H1 (cell line): ENCODE measurements around the gene LPP. TPM values are rescaled to one million over a fixed set of nuclear protein-coding genes. Genes with fewer than 3 reads are reported as not detected.
A peak's percentile ranks its signal among the peaks of the same experiment; 100 is the strongest.

Experiments
- CTCF ChIA-PET: fragments of 300-600 bp; sonication (Branson Sonifier 250); formaldehyde crosslinking; loops from one replicate; lab custom pipeline; 2021; ENCODE audit not compliant: partially characterized antibody; lab: Charles Lee
- POLR2A ChIA-PET: fragments of 300-600 bp; sonication (Branson Sonifier 250); formaldehyde crosslinking; loops from one replicate; lab custom pipeline; 2021; ENCODE audit warnings: inconsistent platforms; ENCODE audit not compliant: partially characterized antibody; lab: Charles Lee
- DNase-seq, 2 experiments: peaks; one replicate each; pipeline versions ENCODE4 v3.0.0 to v3.0.0-alpha.2; 2010 to 2022; ENCODE audit warnings: low spot score in 2 of 2, low read depth in 1 of 2, mixed read lengths in 1 of 2
- FAIRE-seq: peaks from 2 replicates; lab custom pipeline; 2011; peaks lifted over from hg19 to GRCh38; lab: Jason Lieb, UNC
- H2AFZ ChIP-seq: 2 replicates; pipeline ENCODE4 v1.8.1; 2012; ENCODE audit warnings: low read length, inconsistent platforms
- H2AK5ac ChIP-seq: 2 replicates; pipeline ENCODE4 v1.6.1; 2013; ENCODE audit warnings: low read depth, low read length
- H2BK120ac ChIP-seq: replicated peaks from 2 replicates; pipeline ENCODE3; 2013; ENCODE audit warnings: low read depth, low read length, inconsistent platforms
- H2BK12ac ChIP-seq: 2 replicates; pipeline ENCODE4 v1.6.1; 2013; ENCODE audit warnings: low read depth, low read length
- H2BK15ac ChIP-seq: 2 replicates; pipeline ENCODE4 v1.6.1; 2013; ENCODE audit warnings: low read length
- H2BK20ac ChIP-seq: 2 replicates; pipeline ENCODE4 v1.6.1; 2013; ENCODE audit warnings: low read length
- H2BK5ac ChIP-seq: 2 replicates; pipeline ENCODE4 v1.6.1; 2013; ENCODE audit warnings: low read depth, low read length
- H3K14ac ChIP-seq: 2 replicates; pipeline ENCODE4 v1.6.1; 2013; ENCODE audit warnings: inconsistent platforms; ENCODE audit not compliant: insufficient read length
- H3K18ac ChIP-seq: 2 replicates; pipeline ENCODE4 v1.6.1; 2013; ENCODE audit warnings: low read length; ENCODE audit errors: extremely low read depth
- H3K23ac ChIP-seq: 2 replicates; pipeline ENCODE4 v1.6.1; 2013; ENCODE audit warnings: inconsistent platforms; ENCODE audit not compliant: insufficient read length
- H3K23me2 ChIP-seq: 2 replicates; pipeline ENCODE4 v1.6.1; 2013; ENCODE audit warnings: low read depth, low read length
- H3K27ac ChIP-seq: 2 replicates; pipeline ENCODE4 v1.6.1; 2011; ENCODE audit warnings: low read depth, low read length, inconsistent platforms
- H3K27me3 ChIP-seq, 4 experiments: replicated peaks in 1 of 4; 1 replicate in 1 of 4; 2 replicates in 3 of 4; pipeline versions ENCODE4 v1.6.1 to v1.8.1; 2011 to 2013; ENCODE audit warnings: low read length in 3 of 4, mild to moderate bottlenecking in 3 of 4, inconsistent platforms in 2 of 4, mixed read lengths in 2 of 4, moderate library complexity in 1 of 4; ENCODE audit not compliant: control insufficient read depth in 3 of 4, insufficient read depth in 3 of 4; ENCODE audit errors: extremely low read depth in 1 of 4
- H3K36me3 ChIP-seq, 4 experiments: 2 replicates each; pipeline versions ENCODE4 v1.6.1 to v1.8.1; 2011 to 2013; ENCODE audit warnings: mild to moderate bottlenecking in 4 of 4, low read length in 3 of 4, moderate library complexity in 2 of 4, control low read depth in 1 of 4, inconsistent platforms in 1 of 4; ENCODE audit not compliant: insufficient read depth in 4 of 4, control insufficient read depth in 2 of 4
- H3K4ac ChIP-seq: replicated peaks from 2 replicates; pipeline ENCODE3; 2013; ENCODE audit warnings: low read length, low read depth, mixed read lengths, inconsistent platforms; ENCODE audit not compliant: insufficient read length
- H3K4me1 ChIP-seq, 4 experiments: replicated peaks in 1 of 4; 1 replicate in 1 of 4; 2 replicates in 3 of 4; pipeline versions ENCODE4 v1.6.1 to v1.8.1; 2011 to 2013; ENCODE audit warnings: low read length in 3 of 4, inconsistent platforms in 2 of 4, mixed read lengths in 1 of 4; ENCODE audit not compliant: insufficient read depth in 4 of 4, control insufficient read depth in 3 of 4
- H3K4me2 ChIP-seq, 2 experiments: 2 replicates each; pipeline versions ENCODE4 v1.6.1 to v1.8.1; 2011 to 2013; ENCODE audit warnings: low read depth in 2 of 2, low read length in 2 of 2, control low read depth in 1 of 2, inconsistent platforms in 1 of 2, mild to moderate bottlenecking in 1 of 2; ENCODE audit not compliant: insufficient read depth in 1 of 2
- H3K4me3 ChIP-seq, 4 experiments: fragments of 200-600, 300-600 bp in 1 of 4; sonication (generic), shearing (Covaris generic), sonication (Bioruptor Twin) in 1 of 4; 2 replicates each; pipeline versions ENCODE4 v1.5.1 to v1.8.1; 2011 to 2016; ENCODE audit warnings: low read length in 4 of 4, low read depth in 3 of 4, control low read depth in 2 of 4, inconsistent platforms in 2 of 4, mild to moderate bottlenecking in 2 of 4, mixed read lengths in 1 of 4, moderate library complexity in 1 of 4; ENCODE audit not compliant: insufficient read depth in 2 of 4; ENCODE audit errors: extremely low read depth in 1 of 4
- H3K56ac ChIP-seq: replicated peaks from 2 replicates; pipeline ENCODE3; 2013; ENCODE audit warnings: low read depth, mild to moderate bottlenecking, mixed read lengths, low read length, inconsistent platforms; ENCODE audit not compliant: insufficient read length
- H3K79me1 ChIP-seq: 2 replicates; pipeline ENCODE4 v1.6.1; 2013; ENCODE audit warnings: low read depth, low read length, control low read depth
- H3K79me2 ChIP-seq, 2 experiments: 2 replicates each; pipeline versions ENCODE4 v1.6.1 to v1.8.1; 2012 to 2013; ENCODE audit warnings: low read length in 2 of 2, mild to moderate bottlenecking in 2 of 2, inconsistent platforms in 1 of 2; ENCODE audit not compliant: insufficient read depth in 2 of 2, control insufficient read depth in 1 of 2
- H3K9ac ChIP-seq, 4 experiments: replicated peaks in 1 of 4; 1 replicate in 1 of 4; 2 replicates in 3 of 4; pipeline versions ENCODE4 v1.6.1 to v1.8.1; 2011 to 2013; ENCODE audit warnings: low read depth in 3 of 4, low read length in 3 of 4, control low read depth in 2 of 4, mild to moderate bottlenecking in 2 of 4, moderate library complexity in 2 of 4, inconsistent platforms in 1 of 4; ENCODE audit errors: extremely low read depth in 1 of 4
- H3K9me3 ChIP-seq, 2 experiments: 2 replicates each; pipeline versions ENCODE4 v1.6.1 to v1.8.1; 2012 to 2013; ENCODE audit warnings: mild to moderate bottlenecking in 2 of 2, moderate library complexity in 2 of 2, control low read depth in 1 of 2, inconsistent platforms in 1 of 2, low read depth in 1 of 2, low read length in 1 of 2, mixed read lengths in 1 of 2; ENCODE audit not compliant: insufficient read depth in 2 of 2
- H4K20me1 ChIP-seq, 2 experiments: replicated peaks in 1 of 2; 2 replicates each; pipeline versions ENCODE3 to v1.8.1; 2011 to 2013; ENCODE audit warnings: inconsistent platforms in 2 of 2, low read length in 2 of 2, mild to moderate bottlenecking in 1 of 2; ENCODE audit not compliant: insufficient read depth in 2 of 2, control insufficient read depth in 1 of 2
- H4K5ac ChIP-seq: 2 replicates; pipeline ENCODE4 v1.6.1; 2013; ENCODE audit warnings: low read length, low read depth, mixed read lengths, inconsistent platforms; ENCODE audit not compliant: insufficient read length
- H4K8ac ChIP-seq: 2 replicates; pipeline ENCODE4 v1.8.0; 2013; ENCODE audit warnings: mild to moderate bottlenecking, moderate library complexity, low read length, inconsistent platforms; ENCODE audit not compliant: insufficient read depth; ENCODE audit errors: extremely low read depth
- H4K91ac ChIP-seq: replicated peaks from 2 replicates; pipeline ENCODE3; 2013; ENCODE audit warnings: low read length, mixed read lengths, inconsistent platforms; ENCODE audit not compliant: insufficient read length
- KDM5A ChIP-seq: fragments of 200-600 bp; IDR thresholded peaks from 2 replicates; pipeline ENCODE4 v1.7.1; 2012; ENCODE audit warnings: mild to moderate bottlenecking, low read length, inconsistent platforms, mixed read lengths
- SIX5 ChIP-seq: IDR thresholded peaks from 2 replicates; pipeline ENCODE4 v1.6.1; 2011; ENCODE audit warnings: mild to moderate bottlenecking, low read depth, low read length
- WGBS, 2 experiments: shearing (Covaris generic) in 1 of 2; methylation state at CpG; one replicate each; pipeline versions ENCODE4 v1.1.6 to v1.1.7; 2013 to 2015; ENCODE audit warnings: low lambda C conversion rate in 2 of 2, mixed read lengths in 2 of 2, inconsistent platforms in 1 of 2, low coverage in 1 of 2, missing lambda C conversion rate in 1 of 2; ENCODE audit not compliant: insufficient replicate concordance in 2 of 2, insufficient coverage in 1 of 2, insufficient read length in 1 of 2; ENCODE audit errors: extremely low coverage in 1 of 2, missing lambda C conversion rate in 1 of 2; 5-methylcytosine and 5-hydroxymethylcytosine counted together
- polyA plus RNA-seq, 7 experiments: library from polyadenylated mRNA; depleted of rRNA in 3 of 7; stranded (reverse) in 5 of 7; unstranded in 2 of 7; fragments of >200 nt in 5 of 7; fragments of 200-250 nt in 2 of 7; gene quantifications; 1 replicate in 5 of 7; 2 replicates in 1 of 7; 4 replicates in 1 of 7; pipeline versions ENCODE4 v1.2.1 to v1.2.3, GENCODE V29; 2011 to 2013; ENCODE audit warnings: missing spikeins in 2 of 7, mixed read lengths in 2 of 7
- total RNA-seq: library from RNA; stranded (reverse); fragmentation: NEBNext Ultra II Directional; extraction: Animal tissue kit (Norgen Biotek cat#: 25700); gene quantifications from 2 replicates; pipeline ENCODE4 v1.2.1, GENCODE V29; 2021

LPP gene
- total and polyA plus RNA-seq, 2 of the 8 experiments (the other 6 are each of a cell fraction or from before 2014, with no cell fraction given): 10.0 to 53.3 TPM

- no peak overlapping the region for H3K18ac ChIP-seq
- no peak overlapping the region for H2AK5ac ChIP-seq
- no peaks in the 10 kb centered on the region for H3K9me3 ChIP-seq
- H4K20me1 ChIP-seq: peaks cover 0 to 1% of the 10 kb centered on the region in 2 experiments
- H3K79me1 ChIP-seq: no peaks in the 10 kb centered on the region
- no peak overlapping the region for H3K14ac ChIP-seq
- H2BK120ac ChIP-seq: no peak overlapping the region
- no peak overlapping the region for H2BK20ac ChIP-seq
- no peaks in the 10 kb centered on the region for H3K27me3 ChIP-seq
- no peaks in the 10 kb centered on the region for H3K79me2 ChIP-seq
- 60% methylated on average over 4 of the region's 4 CpGs; no CpG with 5 or more reads in 1 of the 2 experiments for WGBS, 2 experiments
- no peak overlapping the region for H2BK5ac ChIP-seq
- peak; percentile 60 for FAIRE-seq
- no peak overlapping the region for H3K56ac ChIP-seq
- H4K5ac ChIP-seq: no peak overlapping the region
- H3K4me1 ChIP-seq: peaks cover 0 to 6% (median 2%) of the 10 kb centered on the region in 4 experiments; a peak in 3 of 7 replicates
- no peaks in the 10 kb centered on the region for H3K23me2 ChIP-seq
- POLR2A ChIA-PET: no interaction called here
- TF ChIP-seq KDM5A (no peak), SIX5 (0 out of 2 replicates have a peak, but pooled peaks have one; percentile 14)
- H2BK12ac ChIP-seq: no peak overlapping the region
- no peak overlapping the region for H2AFZ ChIP-seq
- no peak overlapping the region for H3K23ac ChIP-seq
- no peak overlapping the region for H2BK15ac ChIP-seq
- H3K4me2 ChIP-seq: no peak overlapping the region
- H3K9ac ChIP-seq: no peak overlapping the region
- H4K8ac ChIP-seq: no peak overlapping the region
- DNase-seq: no peak
- no peak overlapping the region for H4K91ac ChIP-seq
- H3K4ac ChIP-seq: no peak overlapping the region
- H3K4me3 ChIP-seq: no peak overlapping the region
- H3K36me3 ChIP-seq: no peaks in the 10 kb centered on the region
- no peak overlapping the region for H3K27ac ChIP-seq
- CTCF ChIA-PET: no interaction called here
Measured at GRCh38 chr3:188701485-188701969, 547.6 kb downstream of the LPP start.
